Lung (tissue), 12 donors: ENCODE data around the gene VAT1L. TPM values are rescaled to one million over a fixed set of nuclear protein-coding genes. Genes with fewer than 3 reads are reported as not detected.

Source experiments
- ATAC-seq: fragments of 200-7000 bp; cut with Tn5 transposase; one replicate; pipeline ENCODE4 v1.9.1; 2020; ENCODE audit warnings: moderate number of reproducible peaks; ENCODE audit not compliant: insufficient read depth, low FRiP score
- DNase-seq, 3 donors: peaks; one replicate each; pipeline ENCODE4 v3.0.0-alpha.2; 2013 to 2017
- H3K27ac ChIP-seq, 2 donors: one replicate each; pipeline ENCODE4 v1.5.1; 2013; ENCODE audit warnings: mild to moderate bottlenecking in 2 of 2, moderate library complexity in 2 of 2, control low read depth in 1 of 2, inconsistent platforms in 1 of 2, low read depth in 1 of 2, low read length in 1 of 2
- H3K27me3 ChIP-seq, 3 donors: one replicate each; pipeline ENCODE4 v1.5.1; 2013; ENCODE audit warnings: low read length in 2 of 3; ENCODE audit not compliant: control insufficient read depth in 3 of 3, insufficient read depth in 3 of 3
- H3K36me3 ChIP-seq, 4 donors: one replicate each; pipeline ENCODE4 v1.5.1; 2013; ENCODE audit warnings: low read length in 4 of 4, mild to moderate bottlenecking in 1 of 4, moderate library complexity in 1 of 4; ENCODE audit not compliant: control insufficient read depth in 4 of 4, insufficient read depth in 4 of 4
- H3K4me1 ChIP-seq, 5 donors: one replicate each; pipeline ENCODE4 v1.5.1; 2013; ENCODE audit warnings: low read length in 5 of 5, mild to moderate bottlenecking in 2 of 5, moderate library complexity in 1 of 5; ENCODE audit not compliant: control insufficient read depth in 5 of 5, insufficient read depth in 5 of 5
- H3K4me3 ChIP-seq: one replicate; pipeline ENCODE4 v1.5.1; 2013; ENCODE audit warnings: mild to moderate bottlenecking, control low read depth, moderate library complexity
- H3K9ac ChIP-seq, 2 donors: one replicate each; pipeline ENCODE4 v1.5.1; 2013; ENCODE audit warnings: low read length in 2 of 2, control low read depth in 1 of 2; ENCODE audit not compliant: insufficient read depth in 1 of 2
- H3K9me3 ChIP-seq, 4 donors: one replicate each; pipeline ENCODE4 v1.5.1; 2013; ENCODE audit warnings: low read length in 3 of 4, mild to moderate bottlenecking in 1 of 4, moderate library complexity in 1 of 4; ENCODE audit not compliant: control insufficient read depth in 4 of 4, insufficient read depth in 3 of 4
- CTCF ChIP-seq: IDR thresholded peaks from 2 replicates; pipeline ENCODE4 v1.5.1; 2012; ENCODE audit warnings: mild to moderate bottlenecking; ENCODE audit errors: control extremely low read depth, extremely low read depth
- WGBS, 2 donors: extraction: QIAGEN DNeasy Blood & Tissue Kit; methylation state at CpG; one replicate each; pipeline ENCODE4 v1.1.7; 2013; 5-methylcytosine and 5-hydroxymethylcytosine counted together
- polyA plus RNA-seq, 2 donors: library from polyadenylated mRNA; stranded (reverse); fragments of 200-250 nt; gene quantifications; one replicate each; pipeline ENCODE4 v1.2.1, GENCODE V29; 2013
- total RNA-seq, 2 donors: library from RNA; depleted of rRNA in 1 of 2; stranded (reverse); fragments of >200 nt in 1 of 2; gene quantifications; one replicate each; pipeline ENCODE4 v1.2.1, GENCODE V29; 2014 to 2021
- donor health status: control.
- donor health status: control.
- donor health status: Bipolar disorder and iron deficiency.
- donor health status: healthy.
- donor health status: DM: yes; HTN: yes; CAD: no.

Gene VAT1L
- total and polyA plus RNA-seq, 4 donors = 0.14 to 3.3 (median 0.26) TPM

DNA sequence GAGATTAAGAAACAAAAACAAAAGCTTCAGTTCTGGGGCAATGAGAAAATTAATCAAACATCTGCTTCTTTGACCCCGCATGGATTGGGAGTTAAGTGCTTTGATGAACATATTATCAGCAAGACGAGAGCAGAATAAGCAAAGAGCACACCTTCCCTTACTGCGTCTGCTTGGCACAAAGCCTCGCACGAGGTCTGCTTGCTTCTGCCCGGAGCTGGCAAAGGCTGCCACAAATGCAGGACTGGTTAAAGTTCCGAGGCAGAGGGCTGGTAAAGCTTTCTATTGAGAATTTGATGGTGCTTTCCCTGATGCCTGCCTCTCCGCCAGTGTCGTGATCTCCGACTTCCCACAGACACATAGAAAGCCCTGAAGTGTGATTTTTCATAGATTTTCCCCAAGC is 17.0 kb downstream of the VAT1L start:
- no peak for TF ChIP-seq CTCF
- WGBS, 2 donors = 67 to 83% methylated on average over 10 of the region's 10 CpGs
- Histone ChIP-seq H3K27me3 (no peaks in the 10 kb centered on the region), H3K4me1 (no peaks in the 10 kb centered on the region), H3K36me3 (no peaks in the 10 kb centered on the region), H3K4me3 (no peak overlapping the region), H3K27ac (no peak overlapping the region), H3K9me3 (peaks cover 0 to 1% (median 0%) of the 10 kb centered on the region in 4 donors), H3K9ac (no peak overlapping the region)
- no peak for ATAC-seq
- DNase-seq = no peak

- no peak for TF ChIP-seq CTCF
- H3K27ac ChIP-seq = no peak overlapping the region
- no peaks in the 10 kb centered on the region for H3K27me3 ChIP-seq
- H3K4me3 ChIP-seq = no peak overlapping the region
- H3K9ac ChIP-seq = no peak overlapping the region
- peaks cover 0 to 1% (median 0%) of the 10 kb centered on the region in 4 donors for H3K9me3 ChIP-seq
- ATAC-seq = no peak
- H3K36me3 ChIP-seq = no peaks in the 10 kb centered on the region
- no peaks in the 10 kb centered on the region for H3K4me1 ChIP-seq
- no peak for DNase-seq
- WGBS, 2 donors = 58 to 88% methylated on average over 1 of the region's 1 CpG
These were observed 18.7 kb downstream of the VAT1L start for GRCh38 chr16:77807021-77807420.

DNA sequence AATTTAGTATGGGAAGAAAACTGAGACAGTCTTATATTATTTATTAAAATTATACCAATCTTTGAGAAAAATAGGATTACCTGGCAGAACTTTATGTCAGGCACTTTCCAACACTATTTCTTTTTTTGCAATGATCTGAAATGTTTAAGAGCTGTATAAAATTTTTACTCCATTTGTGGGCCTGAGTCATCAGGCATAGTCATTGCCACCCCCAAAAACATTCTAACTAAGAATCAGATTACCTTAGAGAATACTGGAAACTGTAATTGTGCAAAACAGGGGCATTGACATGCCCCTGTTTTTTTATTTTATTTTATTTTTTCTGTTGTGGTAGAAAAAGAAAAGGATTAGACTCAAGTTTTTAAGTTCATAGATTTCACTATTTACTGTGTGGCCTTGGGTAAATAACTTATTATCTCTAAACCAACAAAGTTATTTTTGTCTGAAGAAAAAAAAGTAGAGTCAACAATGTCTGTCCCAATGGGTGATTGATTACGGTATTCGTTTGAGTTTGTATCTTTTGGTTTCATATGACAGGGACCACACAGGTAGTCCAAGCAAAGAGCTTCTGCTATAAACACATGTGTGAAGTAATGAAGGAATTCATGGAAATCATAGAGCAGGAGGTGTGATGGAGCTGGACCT is 24.6 kb downstream of the VAT1L start:
- no peak overlapping the region for H3K4me3 ChIP-seq
- TF ChIP-seq CTCF = no peak
- no peaks in the 10 kb centered on the region for H3K27me3 ChIP-seq
- H3K9me3 ChIP-seq = peaks cover 0 to under 1% (median 0%) of the 10 kb centered on the region in 4 donors
- H3K9ac ChIP-seq = no peak overlapping the region
- no peaks in the 10 kb centered on the region for H3K36me3 ChIP-seq
- WGBS, 2 donors = 76 to 77% methylated on average over 2 of the region's 2 CpGs
- H3K27ac ChIP-seq = no peak overlapping the region
- DNase-seq (no peak), ATAC-seq (no peak)
- H3K4me1 ChIP-seq = peaks cover 0 to 14% (median 4%) of the 10 kb centered on the region in 5 donors

- no peak overlapping the region for H3K4me3 ChIP-seq
- H3K36me3 ChIP-seq = no peaks in the 10 kb centered on the region
- peaks cover 0 to 14% (median 4%) of the 10 kb centered on the region in 5 donors for H3K4me1 ChIP-seq
- no peak for TF ChIP-seq CTCF
- H3K27ac ChIP-seq = no peak overlapping the region
- no peaks in the 10 kb centered on the region for H3K9me3 ChIP-seq
- no peak overlapping the region for H3K9ac ChIP-seq
- ATAC-seq (no peak), DNase-seq (peak; percentile 27 to 74 (median 58))
- H3K27me3 ChIP-seq = no peaks in the 10 kb centered on the region
These were observed 27.9 kb downstream of the VAT1L start for GRCh38 chr16:77816293-77816692.
